ACHN (cell line): Measurements from ENCODE around the gene RAB44.

Source experiments
- DNase-seq: peaks from one replicate; pipeline ENCODE4 v3.0.0-alpha.2; 2015
- in situ Hi-C: cut with HindIII; loops from 2 replicates; pipeline ENCODE4 v1.10.0; 2017; ENCODE audit warnings: low sequenced_read_pairs, low pct_ligation_motif_present, low pct_unique_long_range_greater_than_20kb

The RAB44 gene

GRCh38 chr6:36777801-36778200 is 80.2 kb downstream of the RAB44 start:
- DNase-seq = no peak
- in situ Hi-C loops = no loop called here

GRCh38 chr6:36779227-36779626 is 81.6 kb downstream of the RAB44 start:
- in situ Hi-C loops = no loop called here
- DNase-seq = no peak

GRCh38 chr6:36780442-36781177 is 83.0 kb downstream of the RAB44 start:
- in situ Hi-C loops = no loop called here
- no peak for DNase-seq

GRCh38 chr6:36781669-36782068 is 84.0 kb downstream of the RAB44 start:
- no peak for DNase-seq
- in situ Hi-C loops = no loop called here
